ENCODE results near the gene ABLIM3.
"Not testable (repeated sequence)": the region's sequence is repeated elsewhere in the genome, so short reads cannot be mapped to it uniquely, and the experiment has no call there.

ABLIM3 gene

DNA sequence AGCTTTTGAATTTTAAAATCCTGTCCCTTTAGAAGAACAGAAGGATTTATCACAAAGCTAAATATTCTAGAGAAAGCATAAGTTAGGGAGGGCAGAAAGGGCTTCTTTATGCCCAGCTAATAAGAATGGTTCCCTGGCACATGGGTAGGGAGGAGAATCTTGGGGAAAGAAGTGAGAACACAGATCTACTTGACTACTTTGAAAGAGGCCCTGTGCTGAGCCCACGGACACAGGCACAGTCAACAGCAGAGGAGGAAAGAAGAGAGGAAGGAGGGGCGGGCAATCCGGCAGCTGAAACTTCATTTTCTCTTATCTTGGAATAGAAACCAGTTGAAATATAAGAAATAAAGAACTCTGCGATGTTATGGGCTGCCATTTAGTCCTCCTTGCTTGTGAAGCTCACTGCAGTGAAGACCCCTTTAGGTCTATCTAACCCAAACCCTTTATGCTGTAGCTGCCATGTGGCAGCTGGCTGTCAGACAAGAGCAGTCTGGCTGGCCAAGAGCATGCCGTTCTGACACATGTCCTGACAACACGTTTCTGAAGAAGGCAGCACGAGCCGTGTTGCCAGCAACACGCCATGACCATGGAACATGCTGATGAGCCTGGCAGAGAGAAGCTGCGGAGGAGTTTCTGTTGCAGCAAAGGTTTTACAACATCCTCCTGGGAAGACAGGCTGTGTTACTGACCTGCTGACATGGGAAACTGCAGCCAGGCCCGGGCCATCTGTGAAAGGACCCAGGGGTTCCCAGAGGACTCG, 34.2 kb downstream of the ABLIM3 start:
- DNase-seq: no peak
- TF ChIP-seq GATA1 (IDR thresholded peaks at IDR 0.05; ENCODE audit: low read depth, low read length) (no peak), POLR2A (IDR thresholded peaks at IDR 0.05; ENCODE audit: low read length) (no peak)

DNA sequence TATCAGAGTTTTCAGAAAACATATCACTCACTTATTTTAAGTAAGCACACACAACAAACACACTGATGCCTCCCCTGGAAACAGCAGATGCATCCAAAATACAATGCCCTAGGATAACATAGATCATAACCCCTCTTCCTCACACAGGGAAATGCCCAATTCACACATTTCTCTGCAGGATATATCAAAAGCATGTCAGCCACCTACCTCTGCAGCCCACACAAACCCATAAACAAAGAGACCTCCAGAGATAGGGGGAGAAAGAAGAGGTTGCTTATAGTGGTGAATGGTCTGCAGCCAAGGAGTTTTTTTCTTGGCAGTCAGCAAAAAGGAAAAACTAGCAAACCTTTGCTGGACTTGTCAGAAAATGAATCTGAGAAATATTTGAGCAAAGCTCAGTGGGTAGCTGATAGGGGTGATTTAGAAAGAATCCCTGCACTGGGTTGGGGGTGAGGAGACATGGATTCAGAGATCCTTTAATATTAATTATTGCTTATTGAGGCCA, 36.1 kb downstream of the ABLIM3 start:
- TF ChIP-seq GATA1 (IDR thresholded peaks at IDR 0.05; ENCODE audit: low read depth, low read length): no peak
- TF ChIP-seq POLR2A (IDR thresholded peaks at IDR 0.05; ENCODE audit: low read length): no peak
- DNase-seq: no peak

DNA sequence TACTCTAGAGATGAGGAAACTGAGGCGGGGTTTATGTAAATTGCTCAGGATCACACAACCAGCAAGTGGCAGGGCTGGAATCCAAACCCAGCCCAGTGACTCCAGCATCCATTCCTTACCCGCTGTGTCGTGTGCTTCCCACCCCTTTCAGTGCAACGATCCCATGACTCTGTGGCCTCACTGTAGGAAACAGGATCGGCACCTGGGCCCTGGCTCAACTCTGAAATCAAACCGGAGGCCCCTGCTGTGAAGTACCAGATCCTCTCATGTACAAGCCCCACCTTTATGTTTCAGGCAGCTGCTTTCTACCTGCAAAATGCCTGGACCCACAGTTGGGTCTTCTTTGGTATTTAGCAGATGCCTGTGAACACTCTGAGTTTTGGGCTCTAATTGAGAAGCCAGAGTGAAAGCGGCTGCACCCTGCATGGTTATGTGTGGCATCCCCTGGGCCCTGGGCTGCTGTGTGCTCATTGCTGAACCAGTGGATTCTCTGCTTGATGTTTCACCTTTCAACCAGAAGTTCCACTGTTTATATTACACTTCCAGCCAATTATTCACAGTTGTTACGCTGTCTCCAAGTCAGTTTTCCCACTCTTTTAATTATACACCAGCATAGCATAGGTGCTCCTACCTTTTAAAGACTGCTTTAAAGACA, 36.7 kb downstream of the ABLIM3 start:
- no peak for DNase-seq
- no peak for TF ChIP-seq POLR2A (IDR thresholded peaks at IDR 0.05; ENCODE audit: low read length)
- TF ChIP-seq GATA1 (IDR thresholded peaks at IDR 0.05; ENCODE audit: low read depth, low read length): no peak

- no peak for DNase-seq
- TF ChIP-seq POLR2A (IDR thresholded peaks at IDR 0.05; ENCODE audit: low read length) (no peak), GATA1 (IDR thresholded peaks at IDR 0.05; ENCODE audit: low read depth, low read length) (no peak)
Measured at GRCh38 chr5:149181732-149182131, 40.4 kb downstream of the ABLIM3 start.

GRCh38 chr5:149182241-149182640, 40.9 kb downstream of the ABLIM3 start:
- DNase-seq: no peak
- no peak for TF ChIP-seq GATA1 (IDR thresholded peaks at IDR 0.05; ENCODE audit: low read depth, low read length)

DNA sequence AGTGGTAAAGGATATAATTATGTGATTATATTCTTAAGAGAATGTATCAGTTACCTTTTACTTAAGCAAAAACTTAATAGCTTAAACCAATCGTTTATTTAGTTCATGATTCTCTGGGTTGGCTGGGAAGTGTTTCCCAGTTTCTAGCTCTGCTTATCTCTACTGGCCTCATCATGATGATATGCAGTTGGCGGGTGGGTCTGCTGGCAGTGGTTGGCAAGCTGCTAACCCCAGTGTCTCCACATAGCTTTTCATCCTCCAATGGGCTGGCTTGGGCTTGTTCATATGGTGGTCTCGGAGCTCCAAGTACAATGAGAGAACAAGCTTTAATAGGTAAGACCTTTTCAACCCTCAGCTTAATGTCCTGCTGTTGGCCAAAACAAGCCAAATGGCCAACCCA, 43.8 kb downstream of the ABLIM3 start:
- TF ChIP-seq POLR2A (IDR thresholded peaks at IDR 0.05; ENCODE audit: low read length) (no peak), GATA1 (IDR thresholded peaks at IDR 0.05; ENCODE audit: low read depth, low read length) (no peak)
- no peak for DNase-seq

GRCh38 chr5:149186506-149186905, 45.2 kb downstream of the ABLIM3 start:
- no peak for TF ChIP-seq GATA1 (IDR thresholded peaks at IDR 0.05; ENCODE audit: low read depth, low read length)
- TF ChIP-seq POLR2A (IDR thresholded peaks at IDR 0.05; ENCODE audit: low read length): no peak
- no peak for DNase-seq

GRCh38 chr5:149187617-149188016, 46.3 kb downstream of the ABLIM3 start:
- DNase-seq: not testable (repeated sequence)

- TF ChIP-seq POLR2A (IDR thresholded peaks at IDR 0.05; ENCODE audit: low read length) (no peak), GATA1 (IDR thresholded peaks at IDR 0.05; ENCODE audit: low read depth, low read length) (no peak)
- DNase-seq: no peak
Measured at GRCh38 chr5:149188383-149188782, 47.1 kb downstream of the ABLIM3 start.

DNA sequence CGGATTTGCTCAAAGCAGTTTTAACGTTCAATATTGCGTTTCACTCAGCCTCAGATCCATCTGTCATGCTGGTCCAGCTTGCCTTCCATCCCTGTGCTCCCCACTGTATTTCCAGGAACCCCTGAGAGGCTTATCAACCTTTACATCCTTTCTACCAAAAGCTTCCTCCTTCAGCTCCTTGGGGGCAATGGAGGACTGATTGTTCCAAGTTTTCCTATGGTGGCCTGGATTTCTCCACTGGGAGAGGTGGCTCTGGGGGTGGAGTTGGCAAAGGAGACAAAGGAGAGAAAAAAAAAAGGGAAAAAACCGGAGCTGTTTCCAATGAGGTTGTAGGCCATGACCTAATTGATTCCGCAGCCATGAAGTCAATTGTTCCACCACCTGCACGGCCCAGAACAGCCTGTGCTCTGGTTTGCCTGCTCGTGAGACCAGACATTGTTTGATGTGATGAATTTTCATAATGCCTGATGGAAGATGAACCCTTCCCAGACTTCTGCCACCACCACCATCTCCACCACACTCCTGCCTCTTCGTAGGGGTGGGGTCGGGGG, 54.1 kb downstream of the ABLIM3 start:
- DNase-seq: no peak
- no peak for TF ChIP-seq POLR2A (IDR thresholded peaks at IDR 0.05; ENCODE audit: low read length)
- TF ChIP-seq GATA1 (IDR thresholded peaks at IDR 0.05; ENCODE audit: low read depth, low read length): no peak

DNA sequence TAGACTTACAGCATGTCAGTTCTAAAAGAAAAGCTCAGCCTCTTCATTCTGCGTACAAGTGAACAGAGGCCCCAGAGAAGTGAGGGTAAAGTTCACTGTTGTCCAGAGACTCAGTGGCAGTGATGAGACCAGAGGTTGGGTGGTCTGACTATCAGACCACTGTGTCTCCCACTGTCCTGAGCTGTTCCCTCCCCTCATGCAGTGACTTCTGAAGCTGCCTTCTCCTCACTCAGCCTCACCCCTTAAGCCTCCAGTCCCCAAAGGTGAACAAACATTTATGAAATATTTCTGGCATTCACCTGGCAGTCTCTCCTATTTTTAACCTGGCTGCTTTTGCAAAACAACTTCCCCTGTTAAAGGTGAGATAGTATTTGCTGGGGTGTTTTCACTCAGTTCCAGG, 54.7 kb downstream of the ABLIM3 start:
- DNase-seq: no peak
- TF ChIP-seq GATA1 (IDR thresholded peaks at IDR 0.05; ENCODE audit: low read depth, low read length): no peak
- no peak for TF ChIP-seq POLR2A (IDR thresholded peaks at IDR 0.05; ENCODE audit: low read length)

DNA sequence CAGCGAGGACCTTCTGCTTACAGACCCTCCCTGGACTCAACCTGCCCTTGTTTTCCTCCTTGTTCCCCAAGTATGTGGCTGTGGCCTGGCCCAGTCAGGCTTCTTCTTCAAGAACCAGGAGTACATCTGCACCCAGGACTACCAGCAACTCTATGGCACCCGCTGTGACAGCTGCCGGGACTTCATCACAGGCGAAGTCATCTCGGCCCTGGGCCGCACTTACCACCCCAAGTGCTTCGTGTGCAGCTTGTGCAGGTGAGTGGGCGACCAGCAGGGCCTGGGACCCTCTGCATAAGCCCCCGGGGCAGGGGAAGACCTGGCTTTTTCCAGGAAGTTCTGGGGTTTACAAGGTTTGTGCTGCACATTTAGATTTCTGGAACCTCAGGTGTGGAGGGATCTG, 56.9 kb downstream of the ABLIM3 start:
- no peak for DNase-seq
- TF ChIP-seq GATA1 (IDR thresholded peaks at IDR 0.05; ENCODE audit: low read depth, low read length): no peak
- TF ChIP-seq POLR2A (IDR thresholded peaks at IDR 0.05; ENCODE audit: low read length): no peak

DNA sequence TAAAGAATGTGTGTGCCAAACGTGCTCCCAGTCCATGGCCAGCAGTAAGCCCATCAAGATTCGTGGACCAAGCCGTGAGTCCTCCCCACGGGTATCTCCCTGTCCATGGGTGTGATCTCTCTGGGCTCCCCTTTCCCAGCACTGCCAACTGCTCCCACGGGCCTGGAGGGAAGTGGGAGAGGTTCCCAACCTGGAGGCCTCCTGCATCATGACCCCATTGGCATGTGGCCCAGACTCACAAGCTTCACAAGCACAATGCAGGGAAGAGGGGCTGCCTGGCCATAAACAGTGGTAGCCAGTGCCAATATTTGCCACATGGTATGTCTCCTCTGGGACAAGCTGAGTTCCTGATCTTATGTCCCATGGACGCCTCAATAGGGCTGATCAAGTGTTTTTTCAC, 59.1 kb downstream of the ABLIM3 start:
- DNase-seq: no peak
- no peak for TF ChIP-seq GATA1 (IDR thresholded peaks at IDR 0.05; ENCODE audit: low read depth, low read length)
- no peak for TF ChIP-seq POLR2A (IDR thresholded peaks at IDR 0.05; ENCODE audit: low read length)

GRCh38 chr5:149201121-149201637, 59.9 kb downstream of the ABLIM3 start:
- TF ChIP-seq POLR2A (IDR thresholded peaks at IDR 0.05; ENCODE audit: low read length): no peak
- TF ChIP-seq GATA1 (IDR thresholded peaks at IDR 0.05; ENCODE audit: low read depth, low read length): no peak
- no peak for DNase-seq
